Myocyte (in vitro differentiated cells): ENCODE data around the gene PDE4D. TPM values are rescaled to one million over a fixed set of nuclear protein-coding genes. Genes with fewer than 3 reads are reported as not detected.

Source experiments
- DNase-seq: peaks from one replicate; pipeline ENCODE4 v3.0.0-alpha.2; 2012; ENCODE audit warnings: low read depth
- microRNA counts: library from miRNA; unstranded; fragments of <30 nt; microRNA quantifications from one replicate; lab custom pipeline; 2016
- microRNA-seq: library from miRNA; unstranded; fragments of <30 nt; microRNA quantifications from one replicate; pipeline ENCODE4, GENCODE V29; 2016
- total RNA-seq: library from RNA; depleted of rRNA; stranded (reverse); fragments of >200 nt; gene quantifications from 2 replicates; pipeline ENCODE4 v1.2.3, GENCODE V29; 2014

PDE4D gene
- total RNA-seq, 1 donor from 2014 or later, result 26.8 TPM

- DNase-seq, result no peak
Measured at GRCh38 chr5:58923355-58923754, 970.2 kb downstream of the PDE4D start.

DNA sequence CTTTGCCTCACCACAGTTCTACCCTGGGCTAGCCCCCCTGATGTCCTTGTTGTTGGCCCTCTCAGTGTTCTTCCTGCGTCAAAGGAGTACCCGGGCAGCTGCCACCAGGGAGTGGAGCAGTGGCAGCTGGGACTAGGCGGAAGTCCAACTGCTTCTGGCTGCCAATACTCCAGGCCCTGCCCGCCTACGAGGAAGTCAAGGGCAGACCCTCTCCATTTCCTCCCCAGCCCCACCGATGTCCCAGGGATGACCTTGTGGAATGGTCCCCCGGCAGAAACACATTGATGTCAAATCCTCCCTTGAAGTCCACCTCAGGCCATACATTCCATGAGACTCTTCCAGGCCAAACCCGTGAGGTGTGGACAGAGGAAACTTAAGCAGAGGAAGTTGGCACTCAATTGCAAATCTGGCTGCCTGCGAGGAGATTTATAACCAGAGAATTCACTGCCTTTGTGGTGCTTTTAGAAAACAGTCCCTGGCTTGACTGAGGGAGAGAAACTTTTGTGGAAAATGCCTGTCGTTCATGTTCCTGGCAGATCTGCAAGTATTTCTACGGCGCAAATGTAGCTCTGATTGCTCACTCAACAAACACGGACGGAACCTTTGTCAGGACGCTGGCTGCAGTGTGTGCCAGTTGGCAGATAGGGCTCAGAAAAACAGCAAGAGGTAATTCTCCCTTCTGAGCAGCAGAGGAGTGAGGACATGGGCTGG is 970.9 kb downstream of the PDE4D start:
- DNase-seq, result peak; percentile 42

DNA sequence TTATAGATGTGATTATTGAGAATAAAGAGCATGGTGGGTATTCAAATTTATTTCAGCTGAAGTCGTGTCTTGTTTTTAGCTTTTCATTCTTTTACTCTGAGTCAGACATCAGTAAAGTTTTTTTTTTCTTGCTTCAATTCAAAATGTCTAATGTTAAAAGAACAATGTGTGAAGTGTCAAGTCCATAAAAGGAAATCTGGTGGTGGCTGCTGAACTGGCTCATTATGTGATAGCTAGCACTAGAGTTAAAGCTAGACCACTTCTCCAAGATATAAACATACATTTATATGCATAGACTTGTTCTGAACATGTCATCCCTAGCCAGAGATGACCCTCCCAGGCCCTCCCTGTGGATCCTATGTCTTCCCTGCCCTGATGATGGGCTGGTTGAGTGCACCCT is 972.4 kb downstream of the PDE4D start:
- peak; percentile 16 for DNase-seq

GRCh38 chr5:58919833-58920232 is 973.7 kb downstream of the PDE4D start:
- no peak for DNase-seq

MicroRNAs encoded within 50 kb of the gene (microRNA counts, 767-probe panel; counts per million panel counts)
- microRNA hsa-miR-582-3p (lab: Ali Mortazavi, UCI), result not detected
- microRNA hsa-miR-582-5p (lab: Ali Mortazavi, UCI), result not detected

Small RNAs within 50 kb of the gene (microRNA-seq; reads per million reads assigned to microRNA genes)
- gene MIR582, result 5.0 reads per million, percentile 22 among the genes with 10 or more reads in this experiment
